Activated T-helper 2 cell treated with anti-CD3 and anti-CD28 coated beads, Interferon-gamma antibody, Interleukin-2, Interleukin-4, amounts not matched to agents 10 μg/mL and 5 μg/mL and 100 μg/mL, durations not matched to agents 14 hours and 24 hours and 36 hours (primary cell): Measurements from ENCODE around the gene ARL2. TPM values are rescaled to one million over a fixed set of nuclear protein-coding genes. Genes with fewer than 3 reads are reported as not detected.

Experiments used
- total RNA-seq: library from RNA; stranded (reverse); gene quantifications from 2 replicates; pipeline ENCODE4 v1.2.3, GENCODE V29; 2022

The ARL2 gene
- total RNA-seq, 1 donor from 2014 or later, result 77.0 TPM

Other genes with a start within 250 kb of the ARL2 start
- 460 and 461 TPM in 2 replicates for gene SF1, start 235.6 kb upstream of the ARL2 start, total RNA-seq
- 72.1 and 77.5 TPM in 2 replicates for gene MAP4K2, start 210.9 kb upstream of the ARL2 start, total RNA-seq
- gene MEN1, start 203.6 kb upstream of the ARL2 start, total RNA-seq, result 46.2 and 47.2 TPM in 2 replicates
- gene CDC42BPG, start 169.5 kb upstream of the ARL2 start, total RNA-seq, result 0.07 and 0.32 TPM in 2 replicates
- gene EHD1, start 135.5 kb upstream of the ARL2 start, total RNA-seq, result 107 TPM in 2 replicates
- 20.7 and 26.1 TPM in 2 replicates for gene ATG2A, start 97.0 kb upstream of the ARL2 start, total RNA-seq
- 13.6 and 16.1 TPM in 2 replicates for gene PPP2R5B, start 89.5 kb upstream of the ARL2 start, total RNA-seq
- not detected in 2 replicates for gene GPHA2, start 78.3 kb upstream of the ARL2 start, total RNA-seq
- not detected in 2 replicates for gene MAJIN, start 42.1 kb upstream of the ARL2 start, total RNA-seq
- 0.09 and 0.16 TPM in 2 replicates for gene BATF2, start 17.2 kb upstream of the ARL2 start, total RNA-seq
- 19.6 and 22.4 TPM in 2 replicates for gene SNX15, start 13.3 kb downstream of the ARL2 start, total RNA-seq
- gene SAC3D1, start 27.1 kb downstream of the ARL2 start, total RNA-seq, result 17.0 and 18.6 TPM in 2 replicates
- gene NAALADL1, start 44.4 kb downstream of the ARL2 start, total RNA-seq, result 11.9 and 14.6 TPM in 2 replicates
- 82.0 and 86.8 TPM in 2 replicates for gene CDCA5, start 69.9 kb downstream of the ARL2 start, total RNA-seq
- 34.9 and 37.2 TPM in 2 replicates for gene ZFPL1, start 70.1 kb downstream of the ARL2 start, total RNA-seq
- gene VPS51, start 82.1 kb downstream of the ARL2 start, total RNA-seq, result 121 and 133 TPM in 2 replicates
- gene TM7SF2, start 97.7 kb downstream of the ARL2 start, total RNA-seq, result 34.4 and 36.9 TPM in 2 replicates
- 11.3 and 12.8 TPM in 2 replicates for gene ZNHIT2, start 103.5 kb downstream of the ARL2 start, total RNA-seq
- 1,016 and 1,034 TPM in 2 replicates for gene FAU, start 108.0 kb downstream of the ARL2 start, total RNA-seq
- gene MRPL49, start 108.2 kb downstream of the ARL2 start, total RNA-seq, result 66.6 and 67.1 TPM in 2 replicates
- gene SYVN1, start 120.4 kb downstream of the ARL2 start, total RNA-seq, result 40.1 and 42.2 TPM in 2 replicates
- gene SPDYC, start 156.1 kb downstream of the ARL2 start, total RNA-seq, result not detected in 2 replicates
- gene CAPN1, start 167.8 kb downstream of the ARL2 start, total RNA-seq, result 143 and 144 TPM in 2 replicates
- 74.5 and 74.6 TPM in 2 replicates for gene POLA2, start 247.8 kb downstream of the ARL2 start, total RNA-seq